ENCODE results near the gene AUTS2. TPM values are rescaled to one million over a fixed set of nuclear protein-coding genes. Genes with fewer than 3 reads are reported as not detected.

AUTS2 gene
- total RNA-seq, 1 experiment from 2014 or later, result 42.1 TPM

GRCh38 chr7:70042533-70042932 is 444.3 kb downstream of the AUTS2 start:
- intact Hi-C loops (cut with micrococcal nuclease; ENCODE audit: unreplicated experiment), result loop anchor here (1.0 to 10.0 kb wide), 7 partner anchors 55 to 1360 kb away; no protein-coding TSS in a partner anchor
- TF ChIP-seq EZH2 (IDR thresholded peaks at IDR 0.05; ENCODE audit: borderline replicate concordance, low read depth, low read length, poor library complexity, severe bottlenecking), result no peak
- TF ChIP-seq, protein P1, sequence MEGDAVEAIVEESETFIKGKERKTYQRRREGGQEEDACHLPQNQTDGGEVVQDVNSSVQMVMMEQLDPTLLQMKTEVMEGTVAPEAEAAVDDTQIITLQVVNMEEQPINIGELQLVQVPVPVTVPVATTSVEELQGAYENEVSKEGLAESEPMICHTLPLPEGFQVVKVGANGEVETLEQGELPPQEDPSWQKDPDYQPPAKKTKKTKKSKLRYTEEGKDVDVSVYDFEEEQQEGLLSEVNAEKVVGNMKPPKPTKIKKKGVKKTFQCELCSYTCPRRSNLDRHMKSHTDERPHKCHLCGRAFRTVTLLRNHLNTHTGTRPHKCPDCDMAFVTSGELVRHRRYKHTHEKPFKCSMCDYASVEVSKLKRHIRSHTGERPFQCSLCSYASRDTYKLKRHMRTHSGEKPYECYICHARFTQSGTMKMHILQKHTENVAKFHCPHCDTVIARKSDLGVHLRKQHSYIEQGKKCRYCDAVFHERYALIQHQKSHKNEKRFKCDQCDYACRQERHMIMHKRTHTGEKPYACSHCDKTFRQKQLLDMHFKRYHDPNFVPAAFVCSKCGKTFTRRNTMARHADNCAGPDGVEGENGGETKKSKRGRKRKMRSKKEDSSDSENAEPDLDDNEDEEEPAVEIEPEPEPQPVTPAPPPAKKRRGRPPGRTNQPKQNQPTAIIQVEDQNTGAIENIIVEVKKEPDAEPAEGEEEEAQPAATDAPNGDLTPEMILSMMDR (conservative IDR thresholded peaks at IDR 0.05; ENCODE audit: low read depth, low read length), result peak; percentile 54
- BruUV-seq (replicated peaks), result no TSS peak
- peak; percentile 62 for DNase-seq (ENCODE audit: low spot score)
- Histone ChIP-seq H3K36me3 (ENCODE audit: insufficient read depth, low read length, poor library complexity, severe bottlenecking) (no peaks in the 10 kb centered on the region), H3K4me3 (ENCODE audit: low read depth, low read length, poor library complexity, severe bottlenecking) (no peak overlapping the region), H3K9me3 (ENCODE audit: low read depth, low read length, poor library complexity, severe bottlenecking) (no peaks in the 10 kb centered on the region), H3K27me3 (replicated peaks; ENCODE audit: insufficient read depth, low read depth, low read length, poor library complexity) (no peaks in the 10 kb centered on the region), H3K4me1 (ENCODE audit: insufficient read depth, low read length, poor library complexity, severe bottlenecking) (peaks cover 44% of the 10 kb centered on the region), H3K27ac (ENCODE audit: low read depth, low read length, poor library complexity, severe bottlenecking) (peak overlapping the region; percentile 55)
- CTCF ChIA-PET, result interaction anchor here (0.5 to 2.6 kb wide), 6 partner anchors 50 to 1044 kb away, joined by 3 to 31 read pairs (median 6); no protein-coding TSS in a partner anchor
- POLR2A ChIA-PET (ENCODE audit: low non-redundant PET), result interaction anchor here (0.6 kb wide), 1 partner anchor 461 kb away, joined by 8 read pairs; no protein-coding TSS in a partner anchor

DNA sequence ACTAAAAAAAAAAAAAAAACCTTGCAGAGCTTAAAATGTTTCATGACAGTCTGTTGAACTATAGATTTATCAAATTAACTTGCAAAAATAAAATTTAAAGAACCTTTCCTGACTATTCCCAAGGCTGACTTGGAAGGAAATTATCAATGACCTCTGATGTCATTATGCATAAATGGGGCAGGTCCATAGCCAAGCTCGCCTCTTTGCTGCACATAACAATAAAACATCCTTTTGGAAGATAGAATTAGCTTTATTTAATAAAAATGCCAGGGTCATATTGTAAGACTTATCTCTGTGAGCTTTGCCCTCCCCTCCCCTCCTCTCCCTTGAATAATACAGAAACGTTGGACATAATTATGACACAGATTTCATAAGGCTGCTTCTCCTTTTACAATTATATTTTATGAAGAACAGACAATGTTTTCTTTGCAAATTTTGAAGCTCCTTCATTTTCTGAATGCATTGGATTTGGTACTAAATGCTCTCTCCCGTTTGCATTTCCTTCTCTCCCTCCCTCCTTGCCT is 444.8 kb downstream of the AUTS2 start:
- intact Hi-C loops (cut with micrococcal nuclease; ENCODE audit: unreplicated experiment), result loop anchor here (5.0 to 10.0 kb wide), 6 partner anchors 54 to 1361 kb away; no protein-coding TSS in a partner anchor
- POLR2A ChIA-PET (ENCODE audit: low non-redundant PET), result interaction anchor here (0.6 to 0.7 kb wide), 2 partner anchors 460 to 1457 kb away, joined by 5 to 8 read pairs; no protein-coding TSS in a partner anchor
- H3K27ac ChIP-seq (ENCODE audit: low read depth, low read length, poor library complexity, severe bottlenecking), result peak overlapping the region; percentile 55
- no peaks in the 10 kb centered on the region for H3K27me3 ChIP-seq (replicated peaks; ENCODE audit: insufficient read depth, low read depth, low read length, poor library complexity)
- H3K36me3 ChIP-seq (ENCODE audit: insufficient read depth, low read length, poor library complexity, severe bottlenecking), result no peaks in the 10 kb centered on the region
- no peaks in the 10 kb centered on the region for H3K9me3 ChIP-seq (ENCODE audit: low read depth, low read length, poor library complexity, severe bottlenecking)
- peaks cover 49% of the 10 kb centered on the region for H3K4me1 ChIP-seq (ENCODE audit: insufficient read depth, low read length, poor library complexity, severe bottlenecking)
- DNase-seq (ENCODE audit: low spot score), result peak; percentile 71
- CTCF ChIA-PET, result interaction anchor here (0.6 to 2.6 kb wide), 5 partner anchors 111 to 1362 kb away, joined by 3 to 31 read pairs (median 8); no protein-coding TSS in a partner anchor
- no peak overlapping the region for H3K4me3 ChIP-seq (ENCODE audit: low read depth, low read length, poor library complexity, severe bottlenecking)
- no TSS peak for BruUV-seq (replicated peaks)
- no peak for TF ChIP-seq EZH2 (IDR thresholded peaks at IDR 0.05; ENCODE audit: borderline replicate concordance, low read depth, low read length, poor library complexity, severe bottlenecking)
- TF ChIP-seq, protein P1 (conservative IDR thresholded peaks at IDR 0.05; ENCODE audit: low read depth, low read length), result no peak

DNA sequence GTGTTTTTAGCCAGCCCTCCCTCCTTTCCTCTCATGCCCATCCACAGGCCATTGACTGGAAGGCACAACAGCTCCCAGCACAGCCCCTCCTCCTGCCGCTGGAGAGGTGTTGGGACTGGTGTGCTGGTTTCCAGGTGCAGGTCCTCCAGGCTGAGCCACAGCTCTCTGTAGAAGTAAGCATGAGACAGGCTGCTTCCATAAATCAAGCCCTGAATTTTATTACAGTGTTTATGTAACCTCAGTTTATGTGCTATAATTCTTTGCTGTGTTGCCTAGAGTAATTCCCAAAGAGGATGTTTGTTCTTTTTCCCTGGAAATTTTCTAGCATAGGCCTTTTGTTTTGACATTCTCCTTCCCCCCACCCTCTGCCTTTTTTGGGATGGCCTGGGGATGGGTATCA is 445.8 kb downstream of the AUTS2 start:
- CTCF ChIA-PET, result interaction anchor here (0.7 to 2.6 kb wide), 2 partner anchors 117 to 809 kb away, joined by 4 to 31 read pairs; no protein-coding TSS in a partner anchor
- Histone ChIP-seq H3K9me3 (ENCODE audit: low read depth, low read length, poor library complexity, severe bottlenecking) (no peaks in the 10 kb centered on the region), H3K36me3 (ENCODE audit: insufficient read depth, low read length, poor library complexity, severe bottlenecking) (no peaks in the 10 kb centered on the region), H3K27ac (ENCODE audit: low read depth, low read length, poor library complexity, severe bottlenecking) (peak overlapping the region; percentile 38), H3K4me1 (ENCODE audit: insufficient read depth, low read length, poor library complexity, severe bottlenecking) (peaks cover 52% of the 10 kb centered on the region), H3K4me3 (ENCODE audit: low read depth, low read length, poor library complexity, severe bottlenecking) (no peak overlapping the region), H3K27me3 (replicated peaks; ENCODE audit: insufficient read depth, low read depth, low read length, poor library complexity) (no peaks in the 10 kb centered on the region)
- BruUV-seq (replicated peaks), result no TSS peak
- intact Hi-C loops (cut with micrococcal nuclease; ENCODE audit: unreplicated experiment), result loop anchor here (5.0 to 10.0 kb wide), 6 partner anchors 53 to 1362 kb away; no protein-coding TSS in a partner anchor
- DNase-seq (ENCODE audit: low spot score), result peak; percentile 36
- no peak for TF ChIP-seq EZH2 (IDR thresholded peaks at IDR 0.05; ENCODE audit: borderline replicate concordance, low read depth, low read length, poor library complexity, severe bottlenecking)
- TF ChIP-seq, protein P1 (conservative IDR thresholded peaks at IDR 0.05; ENCODE audit: low read depth, low read length), result no peak
- POLR2A ChIA-PET (ENCODE audit: low non-redundant PET), result no interaction called here

All from A673 (cell line).